ENCODE data around the gene ODF2. TPM values are rescaled to one million over a fixed set of nuclear protein-coding genes. Genes with fewer than 3 reads are reported as not detected.

Gene ODF2
- total and polyA plus RNA-seq, 2 of the 8 experiments (the other 6 are each of a cell fraction or from before 2014, with no cell fraction given), result 5.6 to 17.9 TPM

DNA sequence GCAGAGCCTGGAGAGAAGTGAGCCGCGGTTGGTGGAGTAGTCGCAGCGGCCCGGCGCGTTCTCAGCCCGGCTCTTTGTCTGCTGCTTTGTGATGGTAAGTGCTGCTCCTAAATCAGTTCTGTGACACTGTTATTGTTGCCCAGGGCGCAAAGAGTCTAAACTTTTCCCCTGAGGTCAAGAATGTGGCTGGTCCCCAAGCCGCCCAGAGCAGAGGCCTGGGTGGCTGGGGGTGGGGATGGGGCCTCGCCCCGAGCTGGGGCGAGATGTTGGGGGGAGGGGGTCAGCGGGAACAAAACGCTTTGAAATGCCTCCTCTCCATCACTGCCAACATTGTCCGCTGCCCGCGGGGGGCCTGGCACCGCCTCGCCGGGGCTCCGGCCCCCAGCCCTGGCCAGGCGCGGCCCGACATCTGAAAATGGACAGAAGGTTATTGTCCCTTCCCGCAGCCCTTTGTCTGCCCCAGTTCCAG, 46.8 kb upstream of the ODF2 start:
- Histone ChIP-seq H4K91ac (replicated peaks; ENCODE audit: insufficient read length, low read length) (no peak overlapping the region), H3K27me3 (replicated peaks in 1 of 4; ENCODE audit: control insufficient read depth in 3 of 4, extremely low read depth in 1 of 4, insufficient read depth in 3 of 4, low read length in 3 of 4) (peaks cover 62 to 89% (median 81%) of the 10 kb centered on the region in 4 experiments), H3K18ac (ENCODE audit: extremely low read depth, low read length) (no peak overlapping the region; the same call in 1 of the 2 replicates), H2AFZ (ENCODE audit: low read length) (no peak overlapping the region), H3K79me1 (ENCODE audit: low read depth, low read length) (no peaks in the 10 kb centered on the region), H2BK20ac (ENCODE audit: low read length) (no peak overlapping the region), H3K36me3 (ENCODE audit: control insufficient read depth in 2 of 4, insufficient read depth in 4 of 4, low read length in 3 of 4) (no peaks in the 10 kb centered on the region), H3K23ac (ENCODE audit: insufficient read length) (no peak overlapping the region), H2BK5ac (ENCODE audit: low read depth, low read length) (no peak overlapping the region), H4K8ac (ENCODE audit: extremely low read depth, insufficient read depth, low read length) (no peak overlapping the region), H3K4me3 (ENCODE audit: extremely low read depth in 1 of 4, insufficient read depth in 2 of 4, low read depth in 3 of 4, low read length in 4 of 4) (peak overlapping the region in 1 of 4 experiments; percentile 5; a peak in 1 of 8 replicates), H3K4me1 (replicated peaks in 1 of 4; ENCODE audit: control insufficient read depth in 3 of 4, insufficient read depth in 4 of 4, low read length in 3 of 4) (peaks cover 15 to 45% (median 21%) of the 10 kb centered on the region in 4 experiments), H2BK12ac (ENCODE audit: low read depth, low read length) (0 out of 2 replicates have a peak overlapping the region, but pooled peaks have one; percentile 13), H3K4me2 (ENCODE audit: insufficient read depth in 1 of 2, low read depth in 2 of 2, low read length in 2 of 2) (peak overlapping the region; percentile 23), H3K79me2 (ENCODE audit: control insufficient read depth in 1 of 2, insufficient read depth in 2 of 2, low read length in 2 of 2) (no peaks in the 10 kb centered on the region), H4K5ac (ENCODE audit: insufficient read length, low read depth, low read length) (no peak overlapping the region), H2BK120ac (replicated peaks; ENCODE audit: low read depth, low read length) (no peak overlapping the region), H3K56ac (replicated peaks; ENCODE audit: insufficient read length, low read depth, low read length) (no peak overlapping the region), H2AK5ac (ENCODE audit: low read depth, low read length) (no peak overlapping the region), H3K23me2 (ENCODE audit: low read depth, low read length) (no peaks in the 10 kb centered on the region), H3K9me3 (ENCODE audit: insufficient read depth in 2 of 2, low read depth in 1 of 2, low read length in 1 of 2) (peaks cover 0 to 3% of the 10 kb centered on the region in 2 experiments; a peak in 1 of 4 replicates), H3K27ac (ENCODE audit: low read depth, low read length) (no peak overlapping the region), H3K4ac (replicated peaks; ENCODE audit: insufficient read length, low read depth, low read length) (no peak overlapping the region), H4K20me1 (replicated peaks in 1 of 2; ENCODE audit: control insufficient read depth in 1 of 2, insufficient read depth in 2 of 2, low read length in 2 of 2) (peaks cover 0 to 1% of the 10 kb centered on the region in 2 experiments), H3K14ac (ENCODE audit: insufficient read length) (no peak overlapping the region), H2BK15ac (ENCODE audit: low read length) (no peak overlapping the region), H3K9ac (replicated peaks in 1 of 4; ENCODE audit: extremely low read depth in 1 of 4, low read depth in 3 of 4, low read length in 3 of 4) (no peak overlapping the region)
- 8% methylated on average over 24 of the region's 26 CpGs; no CpG with 5 or more reads in 1 of the 2 experiments for WGBS, 2 experiments (ENCODE audit: extremely low coverage in 1 of 2, insufficient coverage in 1 of 2, insufficient read length in 1 of 2, insufficient replicate concordance in 2 of 2, low coverage in 1 of 2, low lambda C conversion rate in 2 of 2, missing lambda C conversion rate in 1 of 2)
- ChIA-PET POLR2A (ENCODE audit: partially characterized antibody) (interaction anchor here (0.8 to 4.8 kb wide), 7 partner anchors 13 to 275 kb away, joined by 3 to 27 read pairs (median 5); no protein-coding TSS in a partner anchor), CTCF (ENCODE audit: partially characterized antibody) (interaction anchor here (1.0 to 15.7 kb wide), 13 partner anchors 11 to 149 kb away, joined by 3 to 544 read pairs (median 6); partner anchors contain the start of genes CERCAM and URM1)
- FAIRE-seq (no peak), DNase-seq (ENCODE audit: low read depth in 1 of 2, low spot score in 2 of 2) (no peak)
- no peak for TF ChIP-seq CHD2 (IDR thresholded peaks at IDR 0.05; ENCODE audit: low read length)
- no peak for TF ChIP-seq TBP (IDR thresholded peaks at IDR 0.05; ENCODE audit: low read depth, low read length)
- TF ChIP-seq RBBP5 (IDR thresholded peaks at IDR 0.05; ENCODE audit: borderline replicate concordance, low read depth, low read length), result 0 out of 2 replicates have a peak, but pooled peaks have one; percentile 30
- no peak for TF ChIP-seq RFX5 (IDR thresholded peaks at IDR 0.05; ENCODE audit: borderline replicate concordance, low read depth, low read length)
- no peak for TF ChIP-seq EZH2 (IDR thresholded peaks at IDR 0.05; ENCODE audit: low read depth, low read length, severe bottlenecking)
- TF ChIP-seq, protein P1, sequence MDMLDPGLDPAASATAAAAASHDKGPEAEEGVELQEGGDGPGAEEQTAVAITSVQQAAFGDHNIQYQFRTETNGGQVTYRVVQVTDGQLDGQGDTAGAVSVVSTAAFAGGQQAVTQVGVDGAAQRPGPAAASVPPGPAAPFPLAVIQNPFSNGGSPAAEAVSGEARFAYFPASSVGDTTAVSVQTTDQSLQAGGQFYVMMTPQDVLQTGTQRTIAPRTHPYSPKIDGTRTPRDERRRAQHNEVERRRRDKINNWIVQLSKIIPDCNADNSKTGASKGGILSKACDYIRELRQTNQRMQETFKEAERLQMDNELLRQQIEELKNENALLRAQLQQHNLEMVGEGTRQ (IDR thresholded peaks at IDR 0.05; ENCODE audit: low read length), result no peak
- TF ChIP-seq SP1 (IDR thresholded peaks at IDR 0.05; ENCODE audit: low read depth, low read length), result no peak
- TF ChIP-seq SP4 (IDR thresholded peaks at IDR 0.05; ENCODE audit: low read length), result no peak
- no peak for TF ChIP-seq SIX5 (IDR thresholded peaks at IDR 0.05; ENCODE audit: low read depth, low read length)
- no peak for TF ChIP-seq FOSL1 (IDR thresholded peaks at IDR 0.05; ENCODE audit: insufficient read depth, low read depth, low read length)
- TF ChIP-seq JUN (IDR thresholded peaks at IDR 0.05; ENCODE audit: low read depth, low read length), result no peak
- no peak for TF ChIP-seq KDM1A (IDR thresholded peaks at IDR 0.05; ENCODE audit: borderline replicate concordance, low read length)
- no peak for TF ChIP-seq CHD1 (IDR thresholded peaks at IDR 0.05; ENCODE audit: low read depth, low read length)

All from H1 (cell line).